Measurements from ENCODE around the gene MUCL3.

GRCh38 chr6:30988209-30988825 is 47.5 kb downstream of the MUCL3 start:
- no peak for TF ChIP-seq RARB (CRISPR knock-in tag; IDR thresholded peaks at IDR 0.05)
- TF ChIP-seq ISL1 (CRISPR knock-in tag; IDR thresholded peaks at IDR 0.05): no peak
- TF ChIP-seq POU6F1 (CRISPR knock-in tag; IDR thresholded peaks at IDR 0.05; ENCODE audit: borderline replicate concordance, low read depth): no peak
- TF ChIP-seq PATZ1 (CRISPR knock-in tag; IDR thresholded peaks at IDR 0.05; ENCODE audit: borderline replicate concordance): no peak

All from SK-N-SH treated with all-trans-retinoic acid at 6 μM for 48 hours (cell line).